GM19438 (cell line): Measurements from ENCODE around the gene PCCA.
"Not testable (repeated sequence)": the region's sequence is repeated elsewhere in the genome, so short reads cannot be mapped to it uniquely, and the experiment has no call there.

ENCODE experiments used
- ATAC-seq: cut with Tn5 transposase; IDR thresholded peaks from one replicate; pipeline ENCODE4 v1.9.1; 2021; ENCODE audit warnings: low read depth; ENCODE audit not compliant: unreplicated experiment

Gene PCCA

DNA sequence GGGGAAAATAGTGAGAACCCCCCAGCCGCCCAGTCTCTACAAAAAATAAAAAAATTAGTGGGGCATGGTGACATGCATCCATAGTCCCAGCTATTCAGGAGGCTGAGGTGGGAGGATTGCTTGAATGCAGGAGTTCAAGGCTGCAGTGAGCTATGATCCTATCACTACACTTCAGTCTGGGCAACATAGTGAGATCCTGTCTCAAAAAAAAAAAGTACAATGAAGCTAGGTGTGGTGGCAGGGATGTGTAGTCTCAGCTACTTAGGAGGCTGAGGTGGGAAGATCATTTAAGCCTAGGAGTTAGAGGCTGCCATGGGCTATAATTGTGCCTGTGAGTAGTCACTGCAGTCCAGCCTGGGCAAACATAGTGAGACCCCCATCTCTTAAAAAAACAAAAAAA is 8.9 kb downstream of the PCCA start:
- ATAC-seq = no peak

DNA sequence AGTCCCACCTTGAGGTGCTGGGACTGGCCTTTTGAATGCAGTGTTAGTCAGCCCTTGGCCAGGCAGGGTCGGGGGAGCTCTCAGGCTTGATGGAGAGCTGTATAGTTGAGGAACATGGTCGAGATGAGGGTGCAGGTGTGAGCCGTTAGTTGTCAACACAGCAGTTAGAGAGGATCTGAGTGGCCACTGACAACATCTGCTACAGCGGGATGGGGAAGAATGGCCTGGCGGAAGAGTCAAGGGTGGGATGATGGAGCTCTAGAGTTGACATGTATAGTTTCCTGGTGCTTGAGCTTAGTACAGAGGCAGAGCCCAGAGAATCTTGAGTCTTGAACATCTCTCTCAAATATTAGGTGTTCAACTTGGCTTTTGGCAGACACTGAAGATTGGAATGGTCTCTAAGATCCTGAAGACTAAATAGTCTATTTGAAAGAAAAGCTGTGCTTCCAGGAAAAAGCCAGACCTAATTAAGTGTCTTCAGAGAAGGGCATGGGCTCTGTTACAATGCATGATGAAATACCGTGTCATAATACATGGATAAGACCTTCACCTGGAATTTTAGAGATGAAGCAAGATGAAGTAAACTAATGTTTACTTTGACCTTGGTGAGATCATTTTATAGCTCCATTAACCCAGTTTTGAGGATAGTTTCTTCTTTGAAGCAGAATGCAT is 9.7 kb downstream of the PCCA start:
- no peak for ATAC-seq

- not testable (repeated sequence) for ATAC-seq
Measured at GRCh38 chr13:100099117-100099445, 10.2 kb downstream of the PCCA start.

GRCh38 chr13:100100115-100100879 is 11.4 kb downstream of the PCCA start:
- no peak for ATAC-seq

DNA sequence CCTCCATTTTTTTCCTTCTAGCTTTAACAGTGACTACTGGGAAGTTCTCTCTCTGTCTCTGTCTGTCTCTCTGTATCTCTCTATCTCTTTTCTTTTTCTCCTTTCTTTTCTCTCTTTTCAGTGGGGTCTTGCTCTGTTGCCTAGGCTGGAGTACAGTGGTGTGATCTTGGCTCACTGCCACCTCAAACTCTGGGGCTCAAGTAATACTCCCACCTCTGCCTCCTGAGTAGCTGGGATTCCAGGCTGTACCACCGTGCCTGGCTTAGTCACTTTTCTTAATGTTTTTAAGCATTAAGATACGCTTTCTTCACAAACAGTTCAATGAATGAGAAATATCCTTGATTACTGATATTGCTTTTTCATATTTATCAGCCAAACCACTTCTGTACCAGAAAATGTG is 13.1 kb downstream of the PCCA start:
- no peak for ATAC-seq

DNA sequence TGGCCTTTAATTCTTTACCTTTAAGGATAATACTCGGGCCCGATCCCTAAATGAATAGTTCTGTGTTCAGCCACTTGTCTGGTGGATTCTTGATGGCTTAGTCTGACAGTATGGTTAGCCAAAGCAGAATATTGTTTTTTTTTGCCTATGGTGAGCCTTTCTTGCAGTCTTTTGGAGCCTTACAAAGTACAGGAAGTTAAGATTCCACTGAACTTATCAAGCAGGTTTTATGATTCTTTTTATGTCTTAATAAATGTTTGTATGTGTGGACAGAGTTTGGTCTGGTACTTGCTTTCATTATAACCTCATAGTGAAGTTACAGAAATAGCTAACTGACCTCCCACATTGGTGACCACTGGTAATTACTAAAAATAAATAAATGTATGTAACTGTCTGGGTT is 17.1 kb downstream of the PCCA start:
- ATAC-seq = no peak

- ATAC-seq = no peak
Measured at GRCh38 chr13:100106705-100107104, 17.8 kb downstream of the PCCA start.

GRCh38 chr13:100108913-100109507 is 20.1 kb downstream of the PCCA start:
- peak; percentile 64 for ATAC-seq

GRCh38 chr13:100110269-100110668 is 21.4 kb downstream of the PCCA start:
- no peak for ATAC-seq

- no peak for ATAC-seq
Measured at GRCh38 chr13:100112186-100112838, 23.4 kb downstream of the PCCA start.

- ATAC-seq = no peak
Measured at GRCh38 chr13:100115693-100116254, 26.9 kb downstream of the PCCA start.

- no peak for ATAC-seq
Measured at GRCh38 chr13:100124265-100124664, 35.4 kb downstream of the PCCA start.

GRCh38 chr13:100125946-100126345 is 37.1 kb downstream of the PCCA start:
- ATAC-seq = no peak

DNA sequence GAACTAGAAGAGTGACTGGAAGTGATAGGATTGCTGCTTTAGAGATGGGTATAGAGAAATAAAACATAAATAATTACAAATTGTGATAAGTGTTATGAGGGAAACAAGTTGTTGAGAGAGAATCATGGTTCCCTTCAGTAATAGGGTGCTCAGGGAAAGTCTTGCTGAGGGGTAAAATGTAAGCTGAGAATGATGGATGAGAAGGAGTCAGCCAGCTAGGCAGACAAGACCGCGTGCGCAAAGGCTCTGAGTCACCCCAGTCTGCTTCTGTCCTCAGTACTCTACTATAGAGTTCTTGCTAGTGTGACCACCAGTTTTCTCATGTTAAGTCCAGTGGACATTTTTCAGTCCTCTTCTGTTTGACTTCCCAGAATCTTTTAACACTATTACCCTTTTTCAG is 39.5 kb downstream of the PCCA start:
- no peak for ATAC-seq

DNA sequence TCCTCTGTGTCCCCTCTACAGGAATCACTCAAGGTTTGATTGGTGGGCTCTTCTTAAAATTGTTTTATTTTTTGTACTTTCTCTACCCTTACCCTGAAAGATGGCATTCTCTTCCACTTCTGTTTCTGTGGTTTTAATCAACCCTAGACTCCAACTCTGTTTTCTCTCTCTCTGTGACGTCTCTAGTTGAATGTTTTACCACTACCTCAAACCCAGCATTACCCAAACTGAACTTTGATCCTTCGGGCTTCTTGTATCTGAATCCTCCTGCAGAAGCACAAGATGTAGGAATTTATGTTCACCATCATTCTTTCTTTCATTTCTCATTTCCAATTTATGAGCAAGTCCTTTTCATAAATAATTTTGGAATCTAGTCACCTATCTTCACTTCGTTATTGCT is 39.9 kb downstream of the PCCA start:
- ATAC-seq = no peak

DNA sequence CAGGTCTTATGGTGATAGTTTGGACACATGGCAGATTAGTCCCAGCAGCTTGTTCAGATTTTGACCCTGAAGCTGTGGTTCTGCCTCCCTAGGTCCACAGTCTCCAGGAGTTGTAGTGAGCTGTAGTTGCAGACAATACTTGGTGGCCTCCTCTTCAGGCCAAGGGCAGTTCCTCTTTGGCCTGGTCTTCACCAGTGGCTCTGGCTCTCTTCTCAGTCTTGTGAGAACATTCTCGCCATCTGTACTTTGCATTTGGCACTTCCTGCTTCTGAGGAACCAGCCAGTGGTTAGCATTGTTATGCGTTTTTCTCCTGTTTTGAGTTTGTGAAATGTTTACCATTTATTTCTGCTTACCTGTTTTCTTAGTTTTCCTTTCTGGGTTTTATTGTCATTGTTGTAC is 40.7 kb downstream of the PCCA start:
- peak; percentile 78 for ATAC-seq

DNA sequence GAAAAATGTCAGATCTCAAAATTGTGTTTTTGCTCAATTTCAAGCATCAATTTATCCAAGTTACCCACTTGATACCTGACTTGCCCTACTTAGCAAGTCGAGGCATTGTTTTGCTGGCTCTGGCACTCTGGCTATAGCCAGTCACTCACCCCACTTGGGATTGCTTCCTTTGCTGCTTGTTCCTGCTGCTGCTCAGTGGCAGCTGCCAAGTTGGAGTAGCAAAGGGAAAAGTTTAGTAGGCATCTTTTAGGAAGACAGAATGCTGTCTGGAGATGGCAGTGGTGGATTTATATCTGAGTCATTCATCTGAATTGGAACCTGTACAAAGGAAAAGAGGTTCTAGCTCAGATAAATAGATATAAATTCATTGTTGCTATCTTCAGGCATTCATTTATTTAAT is 41.2 kb downstream of the PCCA start:
- ATAC-seq = no peak

- ATAC-seq = no peak
Measured at GRCh38 chr13:100130930-100131511, 42.1 kb downstream of the PCCA start.

GRCh38 chr13:100131863-100132574 is 43.1 kb downstream of the PCCA start:
- no peak for ATAC-seq

GRCh38 chr13:100138859-100139491 is 50.1 kb downstream of the PCCA start:
- ATAC-seq = no peak
